ENCODE results near the gene SAP30. TPM values are rescaled to one million over a fixed set of nuclear protein-coding genes. Genes with fewer than 3 reads are reported as not detected.
A peak's percentile ranks its signal among the peaks of the same experiment; 100 is the strongest.

SAP30 gene
- total RNA-seq, 4 donors from 2014 or later, result 15.1 to 58.5 (median 25.7) TPM

- Histone ChIP-seq H3K9me3 (no peaks in the 10 kb centered on the region), H3K36me3 (no peaks in the 10 kb centered on the region), H3K27me3 (no peaks in the 10 kb centered on the region), H3K4me3 (no peak overlapping the region), H3K27ac (peak overlapping the region in 1 of 2 donors; percentile 41), H3K4me1 (no peaks in the 10 kb centered on the region)
- DNase-seq, result no peak
- intact Hi-C loops (cut with DNase I; ENCODE audit: low total_unique reads), result no loop called here
- TF ChIP-seq POLR2A (IDR thresholded peaks at IDR 0.05), result no peak
- no peak for TF ChIP-seq CTCF (IDR thresholded peaks at IDR 0.05)
These were observed 3.8 kb downstream of the SAP30 start for GRCh38 chr4:173374588-173374987.

GRCh38 chr4:173379929-173380328 is 9.2 kb downstream of the SAP30 start:
- H3K27me3 ChIP-seq, result no peaks in the 10 kb centered on the region
- no peak overlapping the region for H3K27ac ChIP-seq
- H3K4me1 ChIP-seq, result no peaks in the 10 kb centered on the region
- TF ChIP-seq CTCF (IDR thresholded peaks at IDR 0.05) (no peak), POLR2A (IDR thresholded peaks at IDR 0.05) (no peak)
- intact Hi-C loops (cut with DNase I; ENCODE audit: low total_unique reads), result no loop called here
- no peak for DNase-seq
- no peaks in the 10 kb centered on the region for H3K9me3 ChIP-seq
- no peaks in the 10 kb centered on the region for H3K36me3 ChIP-seq
- H3K4me3 ChIP-seq, result no peak overlapping the region

GRCh38 chr4:173380987-173381386 is 10.2 kb downstream of the SAP30 start:
- TF ChIP-seq POLR2A (IDR thresholded peaks at IDR 0.05) (no peak), CTCF (IDR thresholded peaks at IDR 0.05) (no peak)
- intact Hi-C loops (cut with DNase I; ENCODE audit: low total_unique reads), result no loop called here
- DNase-seq, result no peak
- Histone ChIP-seq H3K4me3 (no peak overlapping the region), H3K9me3 (no peaks in the 10 kb centered on the region), H3K27me3 (no peaks in the 10 kb centered on the region), H3K4me1 (no peaks in the 10 kb centered on the region), H3K27ac (no peak overlapping the region), H3K36me3 (no peaks in the 10 kb centered on the region)

GRCh38 chr4:173381610-173382009 is 10.9 kb downstream of the SAP30 start:
- no peaks in the 10 kb centered on the region for H3K27me3 ChIP-seq
- no peak for TF ChIP-seq CTCF (IDR thresholded peaks at IDR 0.05)
- no peak for TF ChIP-seq POLR2A (IDR thresholded peaks at IDR 0.05)
- H3K4me3 ChIP-seq, result no peak overlapping the region
- no peak for DNase-seq
- H3K4me1 ChIP-seq, result no peaks in the 10 kb centered on the region
- no peak overlapping the region for H3K27ac ChIP-seq
- no peaks in the 10 kb centered on the region for H3K36me3 ChIP-seq
- intact Hi-C loops (cut with DNase I; ENCODE audit: low total_unique reads), result no loop called here
- H3K9me3 ChIP-seq, result no peaks in the 10 kb centered on the region

GRCh38 chr4:173382349-173382748 is 11.6 kb downstream of the SAP30 start:
- Histone ChIP-seq H3K36me3 (no peaks in the 10 kb centered on the region), H3K27ac (no peak overlapping the region), H3K9me3 (no peaks in the 10 kb centered on the region), H3K4me1 (no peaks in the 10 kb centered on the region), H3K27me3 (no peaks in the 10 kb centered on the region), H3K4me3 (no peak overlapping the region)
- intact Hi-C loops (cut with DNase I; ENCODE audit: low total_unique reads), result no loop called here
- no peak for DNase-seq
- no peak for TF ChIP-seq POLR2A (IDR thresholded peaks at IDR 0.05)
- TF ChIP-seq CTCF (IDR thresholded peaks at IDR 0.05), result no peak

Data from uterus (tissue), 4 donors.